ENCODE data around the gene PTPN1. TPM values are rescaled to one million over a fixed set of nuclear protein-coding genes. Genes with fewer than 3 reads are reported as not detected.

PTPN1 gene
- total and polyA plus RNA-seq, 2 of the 13 experiments (the other 11 are each of a cell fraction or from before 2014, with no cell fraction given): 17.7 to 37.2 TPM

- TF ChIP-seq, protein P1, sequence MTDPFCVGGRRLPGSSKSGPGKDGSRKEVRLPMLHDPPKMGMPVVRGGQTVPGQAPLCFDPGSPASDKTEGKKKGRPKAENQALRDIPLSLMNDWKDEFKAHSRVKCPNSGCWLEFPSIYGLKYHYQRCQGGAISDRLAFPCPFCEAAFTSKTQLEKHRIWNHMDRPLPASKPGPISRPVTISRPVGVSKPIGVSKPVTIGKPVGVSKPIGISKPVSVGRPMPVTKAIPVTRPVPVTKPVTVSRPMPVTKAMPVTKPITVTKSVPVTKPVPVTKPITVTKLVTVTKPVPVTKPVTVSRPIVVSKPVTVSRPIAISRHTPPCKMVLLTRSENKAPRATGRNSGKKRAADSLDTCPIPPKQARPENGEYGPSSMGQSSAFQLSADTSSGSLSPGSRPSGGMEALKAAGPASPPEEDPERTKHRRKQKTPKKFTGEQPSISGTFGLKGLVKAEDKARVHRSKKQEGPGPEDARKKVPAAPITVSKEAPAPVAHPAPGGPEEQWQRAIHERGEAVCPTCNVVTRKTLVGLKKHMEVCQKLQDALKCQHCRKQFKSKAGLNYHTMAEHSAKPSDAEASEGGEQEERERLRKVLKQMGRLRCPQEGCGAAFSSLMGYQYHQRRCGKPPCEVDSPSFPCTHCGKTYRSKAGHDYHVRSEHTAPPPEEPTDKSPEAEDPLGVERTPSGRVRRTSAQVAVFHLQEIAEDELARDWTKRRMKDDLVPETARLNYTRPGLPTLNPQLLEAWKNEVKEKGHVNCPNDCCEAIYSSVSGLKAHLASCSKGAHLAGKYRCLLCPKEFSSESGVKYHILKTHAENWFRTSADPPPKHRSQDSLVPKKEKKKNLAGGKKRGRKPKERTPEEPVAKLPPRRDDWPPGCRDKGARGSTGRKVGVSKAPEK (CRISPR knock-in tag; IDR thresholded peaks at IDR 0.05; ENCODE audit: borderline replicate concordance): no peak
- TF ChIP-seq, protein P2, sequence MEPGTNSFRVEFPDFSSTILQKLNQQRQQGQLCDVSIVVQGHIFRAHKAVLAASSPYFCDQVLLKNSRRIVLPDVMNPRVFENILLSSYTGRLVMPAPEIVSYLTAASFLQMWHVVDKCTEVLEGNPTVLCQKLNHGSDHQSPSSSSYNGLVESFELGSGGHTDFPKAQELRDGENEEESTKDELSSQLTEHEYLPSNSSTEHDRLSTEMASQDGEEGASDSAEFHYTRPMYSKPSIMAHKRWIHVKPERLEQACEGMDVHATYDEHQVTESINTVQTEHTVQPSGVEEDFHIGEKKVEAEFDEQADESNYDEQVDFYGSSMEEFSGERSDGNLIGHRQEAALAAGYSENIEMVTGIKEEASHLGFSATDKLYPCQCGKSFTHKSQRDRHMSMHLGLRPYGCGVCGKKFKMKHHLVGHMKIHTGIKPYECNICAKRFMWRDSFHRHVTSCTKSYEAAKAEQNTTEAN (CRISPR knock-in tag; conservative IDR thresholded peaks at IDR 0.05): no peak
- TF ChIP-seq, protein P3, sequence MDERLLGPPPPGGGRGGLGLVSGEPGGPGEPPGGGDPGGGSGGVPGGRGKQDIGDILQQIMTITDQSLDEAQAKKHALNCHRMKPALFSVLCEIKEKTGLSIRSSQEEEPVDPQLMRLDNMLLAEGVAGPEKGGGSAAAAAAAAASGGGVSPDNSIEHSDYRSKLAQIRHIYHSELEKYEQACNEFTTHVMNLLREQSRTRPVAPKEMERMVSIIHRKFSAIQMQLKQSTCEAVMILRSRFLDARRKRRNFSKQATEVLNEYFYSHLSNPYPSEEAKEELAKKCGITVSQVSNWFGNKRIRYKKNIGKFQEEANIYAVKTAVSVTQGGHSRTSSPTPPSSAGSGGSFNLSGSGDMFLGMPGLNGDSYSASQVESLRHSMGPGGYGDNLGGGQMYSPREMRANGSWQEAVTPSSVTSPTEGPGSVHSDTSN (CRISPR knock-in tag; IDR thresholded peaks at IDR 0.05): no peak
- TF ChIP-seq KDM2A (CRISPR knock-in tag; IDR thresholded peaks at IDR 0.05; ENCODE audit: borderline replicate concordance, low read depth): peak; percentile 85
- TF ChIP-seq ZNF329 (CRISPR knock-in tag; IDR thresholded peaks at IDR 0.05; ENCODE audit: low read depth): no peak
- no peak for TF ChIP-seq SP140L (CRISPR knock-in tag; IDR thresholded peaks at IDR 0.05; ENCODE audit: borderline replicate concordance)
- no peak for TF ChIP-seq ZNF616 (CRISPR knock-in tag; IDR thresholded peaks at IDR 0.05; ENCODE audit: low read depth)
- TF ChIP-seq ZNF652 (CRISPR knock-in tag; IDR thresholded peaks at IDR 0.05; ENCODE audit: borderline replicate concordance, low read depth): no peak
- TF ChIP-seq KIAA2018 (CRISPR knock-in tag; IDR thresholded peaks at IDR 0.05; ENCODE audit: borderline replicate concordance): no peak
- no peak for TF ChIP-seq SRSF4 (IDR thresholded peaks at IDR 0.05; ENCODE audit: low read depth, low read length, poor library complexity, severe bottlenecking)
- TF ChIP-seq, protein P4, sequence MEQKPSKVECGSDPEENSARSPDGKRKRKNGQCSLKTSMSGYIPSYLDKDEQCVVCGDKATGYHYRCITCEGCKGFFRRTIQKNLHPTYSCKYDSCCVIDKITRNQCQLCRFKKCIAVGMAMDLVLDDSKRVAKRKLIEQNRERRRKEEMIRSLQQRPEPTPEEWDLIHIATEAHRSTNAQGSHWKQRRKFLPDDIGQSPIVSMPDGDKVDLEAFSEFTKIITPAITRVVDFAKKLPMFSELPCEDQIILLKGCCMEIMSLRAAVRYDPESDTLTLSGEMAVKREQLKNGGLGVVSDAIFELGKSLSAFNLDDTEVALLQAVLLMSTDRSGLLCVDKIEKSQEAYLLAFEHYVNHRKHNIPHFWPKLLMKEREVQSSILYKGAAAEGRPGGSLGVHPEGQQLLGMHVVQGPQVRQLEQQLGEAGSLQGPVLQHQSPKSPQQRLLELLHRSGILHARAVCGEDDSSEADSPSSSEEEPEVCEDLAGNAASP (CRISPR knock-in tag; IDR thresholded peaks at IDR 0.05; ENCODE audit: borderline replicate concordance): no peak
- TF ChIP-seq SOX5 (CRISPR knock-in tag; IDR thresholded peaks at IDR 0.05; ENCODE audit: borderline replicate concordance): no peak
Measured at GRCh38 chr20:50588034-50588736, 78.0 kb downstream of the PTPN1 start (continued).
